ENCODE results near the gene PACSIN1.

PACSIN1 gene

DNA sequence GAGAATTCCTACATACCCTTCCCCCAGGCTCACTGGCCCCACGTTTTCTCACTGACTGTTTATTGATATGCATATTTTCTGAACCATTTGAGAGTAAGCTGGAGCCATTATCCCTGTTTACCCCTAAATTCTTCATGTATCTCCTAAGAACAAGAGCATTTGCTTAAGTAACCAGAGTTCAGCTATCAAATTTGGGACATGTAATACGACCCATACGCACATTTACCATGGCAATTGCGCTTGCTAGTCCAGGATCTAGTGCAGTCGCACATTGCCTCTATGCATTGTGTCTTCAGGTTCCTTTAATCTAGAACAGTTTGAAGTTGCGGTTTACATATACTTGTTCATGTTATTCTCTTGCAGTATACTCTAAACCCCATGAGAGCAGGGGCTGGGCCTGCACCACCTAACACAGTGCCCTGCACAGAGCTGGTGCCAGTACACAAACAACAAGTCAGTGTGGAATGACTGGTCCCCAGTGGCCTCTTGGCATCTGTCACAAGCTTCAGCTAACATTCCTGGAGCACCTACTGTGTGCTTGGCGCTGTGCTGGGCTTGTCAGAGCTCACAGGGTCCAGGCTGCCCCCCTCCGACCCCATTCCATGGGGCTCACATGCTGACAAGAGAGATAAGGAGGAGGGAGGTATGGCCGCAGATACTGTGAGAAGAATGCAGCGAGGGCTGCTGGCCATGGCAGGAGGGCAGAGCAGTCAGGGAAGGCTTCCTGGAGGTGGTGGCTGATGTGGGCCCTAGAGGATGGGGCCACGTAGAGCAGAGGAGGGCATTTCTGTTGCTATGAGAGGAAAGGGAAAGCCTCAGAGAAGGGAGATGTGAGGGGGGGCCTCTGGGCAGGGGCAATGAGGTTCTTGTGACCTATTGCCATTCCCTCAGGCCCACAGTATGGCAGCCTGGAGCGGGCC is 62.1 kb downstream of the PACSIN1 start:
- no peak for DNase-seq (ENCODE audit: low read depth)

DNA sequence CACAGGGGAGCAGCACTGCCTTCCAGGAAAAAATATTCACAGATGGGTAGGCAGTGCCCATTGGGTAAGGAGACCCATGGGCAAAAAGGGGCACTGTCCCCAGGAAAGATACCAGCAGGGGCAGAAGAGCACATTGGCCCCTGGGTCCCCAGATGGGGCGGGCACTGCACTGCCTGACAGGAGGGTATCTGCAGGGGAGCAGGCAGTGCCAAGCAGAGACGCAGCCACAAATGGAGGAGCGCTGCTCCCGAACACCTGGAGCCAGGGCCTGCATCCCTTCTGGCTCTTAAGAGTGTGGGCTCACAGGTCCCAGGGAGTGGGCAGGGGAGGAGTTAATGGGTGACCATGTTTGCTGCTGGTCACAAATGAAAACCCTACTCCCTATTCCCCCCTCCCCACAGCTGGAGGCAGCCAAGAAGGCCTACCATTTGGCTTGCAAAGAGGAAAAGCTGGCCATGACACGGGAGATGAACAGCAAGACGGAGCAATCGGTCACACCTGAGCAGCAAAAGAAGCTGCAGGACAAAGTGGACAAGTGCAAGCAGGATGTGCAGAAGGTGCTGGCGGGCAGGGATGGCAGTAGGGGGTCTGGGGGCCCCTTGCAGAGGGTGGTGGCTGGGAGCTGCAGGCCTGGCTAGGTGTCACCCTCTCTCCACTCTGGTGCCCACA is 63.3 kb downstream of the PACSIN1 start:
- DNase-seq (ENCODE audit: low read depth) = no peak

GRCh38 chr6:34529665-34530327 is 63.9 kb downstream of the PACSIN1 start:
- no peak for DNase-seq (ENCODE audit: low read depth)

GRCh38 chr6:34530753-34531365 is 65.0 kb downstream of the PACSIN1 start:
- DNase-seq (ENCODE audit: low read depth) = no peak

- DNase-seq (ENCODE audit: low read depth) = no peak
Measured at GRCh38 chr6:34531580-34532201, 65.8 kb downstream of the PACSIN1 start.

DNA sequence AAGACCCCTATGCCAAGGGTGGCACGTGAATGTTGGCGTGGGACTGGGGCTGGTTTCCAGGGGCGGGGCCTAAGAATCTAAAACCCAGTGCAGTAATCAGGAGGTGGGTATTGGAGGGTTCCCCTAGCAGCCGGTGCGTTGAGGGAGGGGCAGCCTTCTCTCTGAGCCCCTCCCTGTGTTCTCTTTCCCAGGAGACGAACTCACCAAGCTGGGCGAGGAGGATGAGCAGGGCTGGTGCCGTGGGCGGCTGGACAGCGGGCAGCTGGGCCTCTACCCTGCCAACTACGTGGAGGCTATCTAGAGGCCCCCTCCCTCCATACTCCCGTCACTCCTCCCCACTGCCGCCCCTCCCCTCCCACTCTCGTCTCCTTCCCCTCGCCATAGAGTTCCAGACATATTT is 66.4 kb downstream of the PACSIN1 start:
- DNase-seq (ENCODE audit: low read depth) = no peak

DNA sequence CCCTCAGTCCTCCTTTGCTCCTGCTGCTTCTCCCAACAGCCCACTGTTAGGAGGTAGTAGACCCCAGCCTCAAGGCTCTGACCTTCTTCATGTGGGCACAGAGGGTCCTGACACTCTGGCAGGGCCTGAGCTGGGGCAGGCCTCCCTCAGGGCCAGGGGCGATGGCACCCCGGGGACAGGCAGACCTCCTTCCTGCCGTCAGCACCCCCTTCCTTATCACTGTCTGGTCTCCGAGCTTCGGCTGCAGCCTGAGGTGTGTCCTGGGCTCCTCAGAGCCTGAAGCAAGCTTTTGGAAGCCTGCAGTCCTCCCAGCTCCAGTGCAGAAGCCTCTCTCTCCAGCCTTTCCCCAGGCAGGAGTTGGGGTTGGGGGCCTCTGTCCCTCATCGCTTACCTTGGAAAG is 68.3 kb downstream of the PACSIN1 start:
- no peak for DNase-seq (ENCODE audit: low read depth)

- no peak for DNase-seq (ENCODE audit: low read depth)
Measured at GRCh38 chr6:34534656-34535055, 68.8 kb downstream of the PACSIN1 start.

- DNase-seq (ENCODE audit: low read depth) = no peak
Measured at GRCh38 chr6:34535199-34535598, 69.3 kb downstream of the PACSIN1 start.

DNA sequence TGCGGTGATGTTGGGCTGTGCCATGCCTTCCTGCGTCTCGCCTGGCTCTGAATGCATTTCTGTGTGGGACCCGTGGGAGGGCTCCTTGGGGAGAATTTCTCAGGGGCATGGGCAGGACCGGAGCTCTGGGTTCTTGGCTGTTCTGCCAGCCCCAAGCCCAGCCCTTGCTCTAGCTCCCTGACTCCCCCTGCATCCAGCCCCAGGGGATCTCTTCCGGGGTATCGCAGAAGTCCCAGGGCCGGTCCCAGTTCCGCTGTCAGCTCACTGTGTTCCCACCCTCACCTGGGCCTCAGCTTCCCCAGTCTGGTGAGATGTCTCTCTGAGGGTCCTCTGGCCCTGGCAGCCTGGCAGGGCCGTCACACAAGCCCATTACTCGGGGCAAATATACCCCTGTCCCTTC is 69.8 kb downstream of the PACSIN1 start:
- DNase-seq (ENCODE audit: low read depth) = no peak

DNA sequence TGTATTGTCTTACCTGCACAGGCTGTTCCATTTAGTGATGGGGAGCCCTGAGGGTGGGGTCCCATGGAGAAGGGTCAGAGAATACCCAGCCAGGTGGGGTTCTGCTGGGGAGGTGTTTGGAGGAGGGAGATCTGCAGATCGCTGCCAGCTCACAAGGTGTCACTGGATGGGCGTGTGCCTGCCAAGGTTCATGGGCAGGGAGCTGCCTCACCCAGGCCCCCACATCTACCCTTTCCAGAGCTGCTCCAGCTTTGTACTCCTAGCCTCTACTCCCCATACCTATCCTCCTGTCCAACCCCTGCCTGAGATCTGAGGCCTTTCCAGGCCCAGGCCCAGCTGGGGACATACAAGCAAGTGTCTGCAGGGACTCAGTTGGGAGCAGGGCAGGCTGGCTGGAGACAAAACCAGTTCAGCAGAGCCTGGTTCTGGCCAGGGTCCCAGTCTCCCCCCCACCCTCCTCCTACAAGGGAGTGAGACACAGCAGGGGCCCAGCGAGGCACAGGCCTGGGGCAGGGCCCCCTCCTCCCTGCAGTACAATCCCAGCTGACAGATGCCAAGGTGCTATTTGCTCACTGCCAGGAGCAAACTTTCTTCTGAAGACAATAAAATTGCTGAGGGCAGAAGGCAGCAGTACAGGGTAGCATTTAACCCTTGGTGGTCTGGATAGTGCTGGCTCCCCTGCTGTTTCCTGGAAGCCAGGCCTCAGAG is 70.5 kb downstream of the PACSIN1 start:
- no peak for DNase-seq (ENCODE audit: low read depth)

DNA sequence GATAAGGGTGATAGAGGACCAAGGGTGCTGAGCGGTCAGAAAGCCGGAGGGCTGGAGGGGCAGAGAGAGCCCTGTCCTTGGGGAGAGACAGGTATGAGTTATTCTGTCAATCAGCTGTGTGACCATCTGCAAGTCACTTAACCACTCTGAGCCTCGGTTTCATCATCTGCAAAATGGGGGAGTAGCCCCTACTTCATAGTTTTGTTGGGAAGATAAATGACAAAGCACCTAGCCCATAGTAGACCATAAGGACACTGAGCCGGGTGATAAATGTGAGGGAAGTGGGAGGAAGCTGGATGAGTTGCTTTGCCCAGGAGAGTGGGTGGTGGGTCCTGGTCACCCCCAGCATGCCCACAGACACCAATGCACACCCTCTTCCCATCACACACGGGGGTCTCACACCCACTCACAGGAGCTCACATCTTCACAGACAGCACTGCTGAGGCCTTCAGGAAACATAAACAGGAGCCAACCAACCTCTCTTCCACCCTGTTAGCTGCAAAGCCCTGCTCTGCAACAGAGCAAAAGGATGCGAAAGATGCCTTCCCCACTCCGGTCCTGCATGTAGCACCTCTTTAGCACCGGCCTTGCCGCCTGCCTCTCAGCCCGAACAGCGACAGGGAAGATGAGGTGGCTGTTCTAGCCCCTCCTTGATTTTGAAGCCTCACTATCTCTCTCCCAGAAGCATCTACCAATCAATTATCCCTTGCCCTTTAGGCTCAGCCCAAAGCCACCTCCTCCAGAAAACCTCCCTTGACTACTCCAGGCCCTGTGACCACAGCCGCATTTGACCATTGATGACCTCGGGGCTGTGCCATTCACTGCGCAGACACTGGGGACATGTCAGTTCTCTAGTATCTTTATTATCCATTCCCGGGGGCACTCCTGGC is 71.3 kb downstream of the PACSIN1 start:
- DNase-seq (ENCODE audit: low read depth) = no peak

GRCh38 chr6:34537922-34538550 is 72.2 kb downstream of the PACSIN1 start:
- no peak for DNase-seq (ENCODE audit: low read depth)

DNA sequence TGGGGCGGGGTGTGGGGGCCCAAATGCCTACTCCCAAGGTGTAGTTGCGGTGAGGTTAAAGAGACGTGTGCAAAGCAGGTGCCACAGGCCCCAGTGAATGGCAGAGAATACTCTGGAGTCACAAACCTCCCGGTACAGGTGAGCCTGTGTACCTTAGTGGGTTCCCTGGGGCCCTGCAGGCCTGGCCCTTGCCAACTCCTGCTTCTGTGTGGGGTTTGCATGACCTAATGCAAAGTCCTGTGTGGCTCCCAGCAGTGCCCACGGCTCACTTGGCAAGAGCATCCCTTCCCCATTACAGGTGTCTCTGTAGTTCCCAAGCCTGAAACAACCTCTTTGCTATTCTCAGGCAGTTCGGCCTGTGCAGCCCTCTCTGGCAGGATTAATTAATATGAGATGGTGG is 72.7 kb downstream of the PACSIN1 start:
- no peak for DNase-seq (ENCODE audit: low read depth)

DNA sequence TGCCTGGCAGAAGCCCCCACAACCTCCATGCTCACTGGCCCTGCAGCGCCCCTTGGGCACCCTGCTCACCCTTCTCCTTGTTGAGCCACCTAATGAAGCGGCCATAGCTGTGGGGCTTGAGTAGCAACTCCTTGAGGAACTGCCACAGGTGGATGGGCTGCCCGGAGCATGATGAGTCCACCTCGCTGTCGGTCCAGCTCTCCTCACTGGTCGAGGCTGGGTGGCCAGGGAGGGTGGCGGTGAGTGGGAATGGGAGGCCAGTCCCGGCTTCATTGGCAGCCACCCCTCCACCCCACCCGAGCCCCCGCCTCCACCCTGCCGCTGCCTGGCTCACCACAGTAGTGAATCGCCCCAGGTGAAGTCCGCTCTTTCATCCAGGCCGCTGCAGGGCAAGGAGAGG is 73.3 kb downstream of the PACSIN1 start:
- DNase-seq (ENCODE audit: low read depth) = no peak

- no peak for DNase-seq (ENCODE audit: low read depth)
Measured at GRCh38 chr6:34540222-34540621, 74.3 kb downstream of the PACSIN1 start.

DNA sequence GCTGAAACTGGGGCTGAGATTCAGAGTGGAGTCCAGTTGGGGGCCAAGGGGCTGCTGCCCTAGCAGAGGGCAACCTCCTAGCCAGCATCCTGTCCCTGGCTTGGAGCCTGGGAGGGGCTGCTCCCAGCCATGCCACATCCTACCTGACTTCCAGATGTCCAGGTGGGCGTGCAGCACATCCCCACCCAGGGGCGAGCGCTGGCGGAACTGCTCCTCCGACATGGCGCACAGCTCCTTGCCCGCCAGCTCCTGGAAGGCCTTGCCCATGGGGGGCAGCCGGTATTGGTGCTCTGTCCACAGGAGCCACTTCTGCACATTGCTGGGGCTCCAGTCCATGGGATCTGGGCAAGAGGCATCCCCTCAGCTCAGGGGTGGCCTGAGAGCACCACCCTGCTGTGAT is 75.0 kb downstream of the PACSIN1 start:
- DNase-seq (ENCODE audit: low read depth) = no peak

DNA sequence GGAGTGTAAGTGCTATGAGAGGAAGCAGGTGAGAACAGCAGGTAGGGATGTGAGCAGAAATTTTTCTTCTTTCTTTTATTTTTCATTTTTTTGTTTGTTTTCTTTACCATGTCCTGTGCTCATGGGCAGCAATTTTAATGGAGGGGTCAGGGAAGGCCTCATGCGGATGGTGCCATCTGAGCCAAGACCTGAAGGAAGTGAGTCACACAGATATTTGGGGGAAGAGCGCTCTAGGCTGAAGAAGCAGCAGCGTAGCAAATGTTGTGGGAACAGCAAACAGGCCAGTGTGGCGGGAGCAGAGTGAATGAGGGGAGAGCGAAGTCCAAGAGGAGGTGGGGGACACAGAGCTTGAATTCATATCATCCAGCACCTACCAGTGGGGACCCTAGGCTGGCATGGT is 77.5 kb downstream of the PACSIN1 start:
- no peak for DNase-seq (ENCODE audit: low read depth)

- DNase-seq (ENCODE audit: low read depth) = no peak
Measured at GRCh38 chr6:34544052-34544604, 78.3 kb downstream of the PACSIN1 start.

All from activated T-helper 1 cell treated with Interleukin-2 at 50 U/mL for 16 hours (primary cell).